A172 (cell line): Measurements from ENCODE around the gene BCL2. TPM values are rescaled to one million over a fixed set of nuclear protein-coding genes. Genes with fewer than 3 reads are reported as not detected.
"Not testable (repeated sequence)": the region's sequence is repeated elsewhere in the genome, so short reads cannot be mapped to it uniquely, and the experiment has no call there.

ENCODE experiments used
- DNase-seq: peaks from one replicate; pipeline ENCODE4 v3.0.0-alpha.2; 2015; ENCODE audit warnings: low spot score
- total RNA-seq: library from RNA; depleted of rRNA; stranded (reverse); fragments of >200 nt; shearing (Covaris generic); gene quantifications from 2 replicates; pipeline ENCODE4 v1.2.3, GENCODE V29; 2014

BCL2 gene
- total RNA-seq, 1 experiment from 2014 or later: 2.5 TPM

GRCh38 chr18:63199743-63200241 lies 119.8 kb downstream of the BCL2 start:
- DNase-seq: no peak

DNA sequence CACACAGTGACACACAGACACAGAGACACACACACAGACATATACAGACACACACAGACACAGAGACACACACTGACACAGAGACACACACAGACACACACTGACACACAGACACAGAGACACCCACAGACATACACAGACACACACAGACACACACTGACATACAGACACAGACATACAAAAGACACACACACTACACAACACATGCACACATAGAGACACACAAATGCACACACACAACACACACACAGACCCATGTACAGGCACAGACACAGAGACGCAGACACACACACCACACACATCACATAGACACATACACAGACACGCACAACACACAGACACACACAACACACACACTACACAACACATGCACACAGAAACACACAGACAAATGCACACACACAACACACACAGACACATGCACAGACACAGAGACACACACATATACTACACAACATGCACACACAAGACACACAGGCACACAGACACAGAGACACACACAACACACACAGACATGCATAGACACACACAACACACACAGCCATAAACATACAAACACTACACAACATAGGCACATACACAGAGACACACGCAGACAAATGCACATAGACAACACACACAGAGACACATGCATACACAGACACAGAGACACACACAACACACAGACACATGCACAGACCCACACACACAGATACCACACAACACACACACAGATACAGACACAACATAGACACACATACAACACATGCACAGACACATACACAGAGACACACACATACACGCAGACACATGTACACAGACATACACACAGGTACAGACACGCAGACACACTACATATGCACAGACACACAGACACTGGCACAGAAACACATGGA lies 120.5 kb downstream of the BCL2 start:
- no peak for DNase-seq

GRCh38 chr18:63198098-63198760 lies 121.3 kb downstream of the BCL2 start:
- DNase-seq: no peak

DNA sequence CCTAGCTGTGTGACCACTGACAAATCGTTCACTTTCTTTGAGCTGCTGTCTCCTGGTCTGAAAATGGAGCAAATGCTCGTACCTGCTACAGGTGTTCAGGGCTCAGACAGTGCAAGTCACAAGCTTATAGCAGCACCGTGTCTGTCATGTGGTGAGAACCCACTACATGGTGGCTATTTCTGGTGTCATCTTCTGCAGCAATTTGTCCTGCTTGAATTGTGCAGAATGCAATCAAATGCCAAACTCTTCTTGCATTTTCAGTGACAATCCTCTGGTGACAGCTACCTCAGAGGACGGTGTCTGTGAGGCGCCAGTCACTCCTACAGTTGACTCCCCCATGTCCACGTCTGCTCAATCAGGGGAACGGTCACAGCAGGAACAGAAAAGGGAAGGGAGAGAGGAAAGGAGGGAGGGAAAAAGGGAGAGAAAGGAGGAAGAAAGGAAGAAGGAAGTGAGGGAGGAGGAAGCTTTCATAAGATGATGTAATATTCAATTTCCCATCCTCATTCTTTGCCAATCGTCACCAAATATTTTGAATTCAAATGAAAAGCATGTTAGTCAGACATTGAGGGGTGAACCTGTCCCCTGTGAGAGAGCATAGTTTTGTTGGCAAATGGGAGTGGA lies 122.2 kb downstream of the BCL2 start:
- no peak for DNase-seq

DNA sequence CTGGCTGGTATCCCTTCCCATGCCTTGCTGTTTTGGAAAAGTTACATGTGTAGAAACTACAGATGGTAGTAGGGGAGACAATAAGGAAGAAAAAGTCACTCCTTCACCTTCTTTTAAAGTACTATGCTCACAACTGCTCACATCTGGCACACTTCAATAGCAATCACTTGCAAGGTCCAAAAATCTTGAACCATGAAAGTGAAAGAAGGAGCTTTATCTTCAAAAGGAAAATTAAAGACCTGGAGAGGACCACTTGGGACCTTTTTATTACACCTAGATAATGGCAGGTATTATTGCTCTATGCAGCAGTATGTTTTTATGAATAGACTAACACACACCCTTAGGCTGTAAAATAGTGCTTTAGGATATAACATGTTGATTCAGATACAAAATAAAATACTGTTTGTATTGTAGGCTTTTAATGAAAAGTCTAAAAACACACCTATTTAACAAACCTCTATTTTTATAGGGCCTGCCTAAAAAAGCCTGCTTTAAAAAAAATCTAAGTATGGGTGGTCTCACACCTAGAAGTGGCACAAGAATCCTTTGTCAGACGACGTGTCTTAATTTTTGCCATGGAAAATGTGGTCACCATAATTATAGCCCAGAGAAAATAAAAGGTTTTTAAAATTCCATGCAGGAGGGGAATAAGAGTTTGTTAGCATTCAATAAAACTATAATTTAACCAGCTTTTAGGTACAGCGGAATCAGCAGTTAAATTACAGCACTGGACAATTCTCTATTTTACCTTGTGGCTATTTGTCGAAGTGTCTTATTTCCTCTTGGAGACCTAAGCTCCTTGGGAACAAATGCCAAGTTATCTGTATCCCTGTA lies 124.0 kb downstream of the BCL2 start:
- no peak for DNase-seq

- DNase-seq: no peak
Observed at GRCh38 chr18:63192885-63193349, 126.7 kb downstream of the BCL2 start.

DNA sequence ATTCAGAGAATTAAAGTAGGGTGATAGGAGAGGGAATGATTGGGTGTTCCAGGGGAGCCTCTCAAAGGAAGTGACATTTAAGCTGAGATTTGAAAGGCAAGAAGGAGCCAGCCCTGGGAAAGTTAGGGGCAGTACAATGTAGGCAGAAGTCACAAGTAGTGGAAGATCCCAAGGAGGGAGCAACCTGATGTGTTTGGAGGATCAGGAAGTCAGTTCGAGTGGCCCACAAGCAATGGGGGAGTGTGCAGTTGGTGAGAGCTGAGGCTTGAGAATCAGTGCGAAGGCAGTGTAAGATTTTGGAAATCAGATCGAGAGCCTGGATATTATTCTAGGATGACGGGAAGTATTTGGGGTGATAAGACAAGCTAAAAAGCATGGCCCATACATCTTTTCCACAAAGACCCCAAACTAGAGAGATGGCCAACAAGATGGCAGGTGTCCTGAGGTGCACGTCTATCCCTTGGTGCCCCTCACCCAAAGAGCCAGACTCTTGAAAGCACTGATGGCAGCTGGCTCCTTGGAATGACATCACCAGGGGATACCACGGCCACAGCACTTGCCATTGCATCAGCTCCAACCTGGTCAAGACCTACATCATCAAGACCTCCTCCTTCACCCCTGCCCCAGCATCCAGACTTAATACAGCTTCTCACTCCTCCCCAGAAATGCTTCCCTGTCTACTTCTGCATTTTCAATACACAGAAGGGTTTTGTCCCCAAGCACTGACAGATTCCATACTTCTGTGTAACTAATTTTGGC lies 127.3 kb downstream of the BCL2 start:
- no peak for DNase-seq

DNA sequence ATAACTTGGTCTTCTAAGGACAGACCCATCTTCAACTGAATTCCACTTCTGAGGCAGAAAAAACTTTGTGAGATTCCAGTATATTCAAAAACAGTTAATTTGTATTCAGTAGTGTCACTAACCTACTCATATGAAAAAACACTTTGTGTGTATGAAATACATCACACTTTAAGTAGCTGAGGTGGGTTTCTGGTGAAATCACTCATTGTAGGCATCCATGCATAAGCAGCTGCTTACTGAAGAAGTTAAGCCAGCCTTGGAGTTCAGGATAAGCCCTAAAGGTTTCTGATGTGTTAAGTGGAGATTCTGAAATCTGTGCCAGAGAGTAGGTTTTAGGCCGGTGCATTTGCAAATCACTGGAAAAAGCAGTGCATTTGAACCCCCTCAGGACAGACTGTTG lies 128.2 kb downstream of the BCL2 start:
- no peak for DNase-seq

DNA sequence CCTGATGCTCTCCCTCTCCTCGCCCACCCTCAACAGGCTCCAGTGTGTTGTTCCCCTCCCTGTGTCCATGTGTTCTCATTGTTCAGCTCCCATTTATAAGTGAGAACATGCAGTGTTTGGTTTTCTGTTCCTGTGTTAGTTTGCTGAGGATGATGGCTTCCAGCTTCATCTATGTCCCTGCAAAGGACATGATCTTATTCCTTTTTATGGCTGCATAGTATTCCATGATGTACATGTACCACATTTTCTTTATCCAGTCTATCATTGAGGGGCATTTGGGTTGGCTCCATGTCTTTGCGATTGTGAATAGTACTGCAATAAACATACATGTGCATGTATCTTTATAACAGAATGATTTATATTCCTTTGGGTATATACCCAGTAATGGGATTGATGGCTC lies 128.7 kb downstream of the BCL2 start:
- DNase-seq: not testable (repeated sequence)

- DNase-seq: no peak
Observed at GRCh38 chr18:63189817-63190216, 129.8 kb downstream of the BCL2 start.

GRCh38 chr18:63189041-63189440 lies 130.5 kb downstream of the BCL2 start:
- DNase-seq: no peak

DNA sequence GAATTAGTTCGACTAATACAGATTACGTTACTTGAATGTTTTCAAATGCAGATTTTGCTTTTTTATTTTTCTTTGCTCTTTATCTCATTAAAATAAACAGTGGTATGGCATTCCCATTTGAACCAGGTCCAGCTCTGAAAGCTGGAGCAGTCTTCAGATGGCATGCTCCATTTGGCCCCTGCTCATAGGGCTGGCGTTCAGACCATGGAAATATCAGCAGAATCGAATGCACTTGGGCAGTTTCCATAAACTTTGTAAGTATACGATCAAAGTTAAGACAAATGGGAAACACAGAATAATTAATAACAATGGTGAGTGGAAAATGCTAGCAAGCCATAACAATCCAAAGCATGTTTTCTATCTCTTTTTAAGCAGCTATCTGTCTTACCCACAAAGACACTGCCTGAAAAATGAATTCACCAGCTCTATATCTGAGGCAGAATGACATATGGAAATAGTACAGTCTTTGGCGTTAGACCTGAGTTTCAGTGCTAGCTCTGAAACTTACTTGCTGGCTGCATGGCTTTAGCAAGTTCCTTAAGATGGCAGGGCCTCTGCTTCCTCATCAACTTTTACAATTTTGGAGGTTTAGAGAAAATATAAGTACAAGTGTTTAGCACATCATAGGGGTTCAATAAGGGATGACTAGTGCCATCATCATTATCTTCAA lies 131.6 kb downstream of the BCL2 start:
- no peak for DNase-seq

DNA sequence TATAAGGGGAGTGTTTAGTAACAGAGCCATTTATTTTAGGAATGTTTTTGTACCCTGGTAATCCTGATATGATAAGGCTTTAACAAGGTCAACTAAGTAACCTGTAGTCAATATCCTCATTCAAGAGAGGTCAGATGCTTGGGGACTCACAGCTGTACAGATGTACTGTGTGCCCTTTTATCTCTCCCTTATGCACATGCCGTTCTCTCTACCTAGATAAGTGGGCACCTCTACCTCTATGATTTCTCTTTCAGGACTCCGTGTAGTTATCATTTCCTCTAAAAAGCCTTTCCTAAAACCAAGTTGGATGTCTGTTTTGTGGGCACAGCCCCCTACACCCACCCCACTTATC lies 132.4 kb downstream of the BCL2 start:
- DNase-seq: no peak

DNA sequence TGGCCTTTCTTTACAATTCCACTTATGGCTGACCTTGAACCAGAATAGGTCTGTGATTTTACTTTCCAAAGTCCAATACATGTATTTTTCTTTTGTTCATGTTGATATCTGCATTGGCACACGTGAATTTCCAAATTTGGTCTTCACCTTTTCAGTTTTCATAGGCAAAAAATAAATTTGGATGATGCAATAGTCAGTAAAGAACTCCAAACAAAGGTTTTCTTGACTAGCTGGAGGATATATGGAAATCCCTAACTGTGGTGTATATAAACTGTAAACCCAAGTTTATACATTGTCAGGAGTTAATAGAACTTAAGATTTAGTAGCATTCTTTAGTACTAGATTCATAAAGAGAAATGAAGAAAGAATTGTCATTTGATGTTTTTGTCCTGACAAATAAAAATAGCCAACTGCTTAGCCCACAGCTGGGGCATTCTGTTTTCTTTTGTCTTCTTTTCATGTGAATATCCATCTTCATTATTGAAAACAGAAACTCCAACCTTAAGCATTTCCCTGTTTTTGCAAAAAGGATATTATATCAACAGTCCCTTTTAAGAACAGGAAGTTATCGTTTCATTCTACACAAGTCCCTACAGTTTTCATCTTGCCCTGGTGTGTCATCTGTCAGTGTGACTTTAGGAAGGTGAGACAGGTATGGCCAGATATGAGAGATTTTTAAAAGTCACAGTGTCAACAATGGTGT lies 132.9 kb downstream of the BCL2 start:
- no peak for DNase-seq

DNA sequence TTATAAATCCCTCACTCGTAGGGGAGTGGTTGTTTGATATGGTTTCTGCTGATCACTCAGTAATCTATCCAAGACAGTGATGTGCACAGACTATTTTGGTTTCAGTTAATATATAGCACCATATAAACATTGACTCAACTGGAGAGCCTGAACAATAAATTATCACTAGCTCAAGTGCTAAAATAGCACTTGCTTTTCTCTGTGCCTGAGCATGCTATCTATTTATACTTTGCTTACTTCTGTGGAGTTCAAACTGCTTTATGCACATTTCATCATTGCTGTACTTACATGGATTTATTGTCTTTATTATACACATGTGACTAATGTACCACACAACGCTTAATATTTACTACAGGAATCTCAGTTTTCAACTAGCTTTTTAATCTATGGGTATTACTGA lies 133.6 kb downstream of the BCL2 start:
- DNase-seq: no peak

GRCh38 chr18:63183952-63184770 lies 135.4 kb downstream of the BCL2 start:
- DNase-seq: no peak

DNA sequence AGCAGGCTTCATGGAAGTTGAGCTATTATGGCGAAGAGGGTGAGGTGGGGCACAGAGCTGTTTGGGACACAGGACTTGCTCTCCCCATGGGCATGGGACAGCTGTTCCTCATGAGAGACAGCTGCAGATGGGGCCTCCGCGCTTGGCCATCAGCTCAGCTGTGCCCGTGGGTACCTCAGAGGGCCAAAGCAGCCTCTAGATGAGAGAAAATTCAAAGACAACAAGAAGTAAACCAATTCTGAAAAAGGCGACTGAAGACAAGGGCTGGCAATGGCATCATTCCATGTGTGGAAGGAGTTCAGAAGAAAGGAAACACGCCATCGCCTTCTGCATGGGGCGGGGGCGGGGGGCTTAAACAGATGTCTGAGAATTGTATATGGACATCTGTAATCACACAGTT lies 136.2 kb downstream of the BCL2 start:
- no peak for DNase-seq

DNA sequence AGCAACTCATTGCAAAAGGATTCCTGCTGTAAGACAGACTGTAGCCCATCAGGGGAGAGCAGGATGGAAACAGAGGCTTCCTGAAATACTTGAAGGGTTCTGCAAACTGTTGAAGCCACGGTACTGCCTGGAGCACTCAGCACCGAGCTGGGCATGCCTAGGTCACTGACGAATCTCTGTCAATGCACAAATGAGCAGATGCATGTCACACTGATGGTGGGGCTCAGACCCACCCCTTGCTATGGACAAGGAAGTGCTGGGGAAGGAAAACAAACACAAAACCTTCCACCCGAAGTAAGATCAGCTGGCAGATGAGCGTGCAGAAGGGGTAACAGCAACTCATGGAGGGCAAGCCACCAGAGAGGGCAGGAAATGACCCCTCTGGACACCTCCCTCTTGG lies 136.7 kb downstream of the BCL2 start:
- no peak for DNase-seq

DNA sequence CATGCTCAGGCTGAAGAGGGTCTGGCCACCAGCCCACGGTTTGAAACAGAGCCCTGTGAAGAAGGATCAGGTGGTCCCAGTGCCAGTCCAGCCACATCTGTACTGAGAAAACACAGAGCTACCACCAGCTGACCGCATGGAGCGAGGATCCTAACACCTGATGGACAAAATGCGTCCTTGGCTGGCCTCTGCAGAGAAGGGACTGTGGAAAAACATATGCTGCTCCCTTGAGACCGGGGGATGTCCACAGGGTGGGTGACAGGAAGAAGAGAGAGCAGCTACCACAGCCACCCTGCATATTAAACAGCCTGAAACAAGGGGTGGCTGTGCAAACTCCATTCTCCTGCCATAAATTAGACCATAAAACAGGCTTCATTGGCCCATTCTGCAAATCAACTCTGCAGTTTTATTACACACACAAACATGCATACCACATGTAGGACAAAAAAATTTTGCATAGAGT lies 137.2 kb downstream of the BCL2 start:
- no peak for DNase-seq
